NCI-H1105 treated with DMSO at 0.1 percent for 48 hours (cell line): ENCODE measurements around the gene M1AP.
A peak's percentile ranks its signal among the peaks of the same experiment; 100 is the strongest.

Source experiments
- DNase-seq: peaks from one replicate; lab custom pipeline; 2025; lab: John Stamatoyannopoulos, UW

Gene M1AP

DNA sequence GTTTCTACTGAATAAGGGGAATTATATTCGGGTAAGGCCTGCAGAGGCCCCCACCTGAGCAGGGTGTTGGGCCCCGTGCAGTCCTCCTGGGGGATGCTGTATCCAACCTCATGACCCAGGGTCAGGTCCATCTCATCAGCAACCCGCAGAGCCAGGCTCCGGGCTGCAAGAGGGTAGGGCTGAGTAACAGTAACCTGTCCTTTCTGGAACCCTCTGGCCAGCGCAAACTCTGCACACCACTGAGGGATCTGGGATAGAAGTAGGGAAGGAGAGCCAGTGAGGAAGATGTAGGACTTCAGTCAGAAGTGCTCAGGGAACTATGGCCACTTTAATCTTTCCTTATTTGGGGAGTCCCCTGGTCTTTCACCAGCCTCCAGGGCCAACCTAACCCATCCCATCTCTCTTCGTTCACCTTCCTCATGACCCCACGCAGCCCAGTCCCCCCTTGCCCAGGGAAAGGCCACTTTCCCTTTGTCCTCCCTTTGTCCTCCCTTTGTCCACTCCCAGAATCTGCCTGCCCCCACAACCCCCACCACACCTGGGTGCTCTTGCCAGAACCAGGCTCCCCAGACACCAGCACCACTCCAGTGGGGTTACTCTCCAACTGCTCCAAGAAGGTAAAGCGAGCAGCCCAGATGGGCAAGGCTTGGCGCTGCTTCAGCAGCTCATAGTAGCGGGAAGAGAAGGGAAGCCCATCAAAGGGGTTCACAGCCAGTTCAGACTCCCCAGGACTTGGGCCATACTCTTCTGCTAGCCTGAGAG is 123.0 kb downstream of the M1AP start:
- no peak for DNase-seq

DNA sequence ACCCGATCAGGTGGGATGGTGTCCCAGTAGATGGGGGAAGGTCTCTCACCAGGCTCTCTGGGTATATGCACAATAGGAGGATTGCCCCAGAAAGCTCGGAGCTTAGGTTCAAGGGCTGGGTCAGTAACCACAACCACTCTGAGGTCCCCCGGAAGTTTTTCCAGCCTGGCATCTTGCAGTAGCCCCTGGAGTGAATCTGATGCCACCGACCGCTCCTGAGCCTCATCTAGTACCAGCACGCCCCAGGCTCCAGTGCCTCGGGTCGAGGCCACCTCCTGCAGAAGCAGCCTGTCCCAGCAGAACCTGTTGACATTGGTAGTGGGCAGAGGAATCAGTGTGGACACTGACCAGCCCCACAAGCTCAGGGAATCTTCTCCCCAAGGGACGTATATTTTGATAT is 124.1 kb downstream of the M1AP start:
- no peak for DNase-seq

DNA sequence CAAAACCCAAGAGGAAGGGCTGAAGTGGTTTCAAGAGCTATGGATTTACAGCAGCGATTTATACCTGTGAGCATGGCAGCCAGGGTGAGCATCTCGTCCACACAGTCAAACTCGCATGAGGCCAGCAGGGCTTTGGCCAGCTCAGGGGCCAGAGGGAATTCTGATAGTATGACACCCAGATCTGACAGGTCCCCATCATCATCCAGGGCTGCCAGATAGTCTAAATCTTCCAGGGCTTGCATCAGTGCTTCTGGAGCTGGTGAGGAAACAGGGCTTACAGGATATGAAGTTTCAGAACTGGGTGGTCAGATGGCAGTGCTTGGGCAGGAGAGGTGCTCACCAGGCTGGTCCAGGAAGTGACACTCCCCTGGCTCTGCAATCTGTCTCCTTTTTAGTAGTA is 125.6 kb downstream of the M1AP start:
- DNase-seq = no peak

DNA sequence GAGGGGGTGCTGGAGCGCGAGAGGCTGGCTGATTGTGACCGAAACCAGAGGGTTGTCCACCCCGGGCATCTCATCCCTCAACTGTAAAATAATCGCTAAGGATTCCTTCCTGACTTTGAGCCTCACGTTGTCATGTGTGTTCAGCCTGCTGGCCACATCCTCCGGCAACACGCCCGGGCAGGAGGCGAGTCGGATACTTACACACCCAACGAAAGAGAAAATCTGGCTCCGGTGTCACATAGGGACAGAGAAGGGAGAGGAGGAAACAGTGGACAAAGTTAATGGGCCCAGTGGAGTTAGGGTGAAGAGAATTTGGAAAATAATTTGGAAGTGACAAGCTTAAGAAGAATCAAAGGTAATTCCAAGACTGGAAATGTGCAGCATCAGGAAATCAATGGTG is 131.5 kb downstream of the M1AP start:
- DNase-seq = no peak

DNA sequence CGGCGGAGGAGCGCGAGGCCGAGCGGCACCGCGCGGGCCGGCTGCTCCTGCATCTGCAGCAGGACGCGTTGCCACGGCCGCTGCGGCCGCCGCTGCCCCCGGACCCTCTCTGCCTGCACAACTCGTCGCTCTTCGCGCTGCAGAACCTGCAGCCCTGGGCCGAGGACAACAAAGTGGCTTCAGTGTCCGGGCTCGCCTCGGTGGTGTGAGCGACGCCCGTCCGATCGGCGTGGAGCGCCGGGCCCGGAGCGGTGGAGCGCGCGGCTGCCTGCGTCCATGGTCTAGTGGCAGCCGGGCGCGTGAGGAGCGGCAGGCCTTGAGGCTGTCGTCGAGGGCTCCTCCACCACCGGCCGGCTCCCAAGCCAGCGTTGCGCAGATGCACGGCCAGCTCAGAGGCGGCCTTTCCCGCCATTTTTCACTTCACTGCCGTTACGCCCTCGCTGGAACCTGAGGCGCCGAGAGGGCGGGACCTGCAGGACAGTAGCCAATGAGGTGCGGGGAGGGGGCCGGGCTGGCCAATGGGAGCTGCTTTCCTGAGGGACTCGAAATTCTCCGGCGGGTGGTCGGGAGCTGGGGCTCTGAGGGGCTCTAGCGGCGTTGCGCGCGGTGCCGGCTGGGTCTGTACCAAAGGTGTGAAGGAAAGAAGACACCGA is 132.0 kb downstream of the M1AP start:
- no peak for DNase-seq

DNA sequence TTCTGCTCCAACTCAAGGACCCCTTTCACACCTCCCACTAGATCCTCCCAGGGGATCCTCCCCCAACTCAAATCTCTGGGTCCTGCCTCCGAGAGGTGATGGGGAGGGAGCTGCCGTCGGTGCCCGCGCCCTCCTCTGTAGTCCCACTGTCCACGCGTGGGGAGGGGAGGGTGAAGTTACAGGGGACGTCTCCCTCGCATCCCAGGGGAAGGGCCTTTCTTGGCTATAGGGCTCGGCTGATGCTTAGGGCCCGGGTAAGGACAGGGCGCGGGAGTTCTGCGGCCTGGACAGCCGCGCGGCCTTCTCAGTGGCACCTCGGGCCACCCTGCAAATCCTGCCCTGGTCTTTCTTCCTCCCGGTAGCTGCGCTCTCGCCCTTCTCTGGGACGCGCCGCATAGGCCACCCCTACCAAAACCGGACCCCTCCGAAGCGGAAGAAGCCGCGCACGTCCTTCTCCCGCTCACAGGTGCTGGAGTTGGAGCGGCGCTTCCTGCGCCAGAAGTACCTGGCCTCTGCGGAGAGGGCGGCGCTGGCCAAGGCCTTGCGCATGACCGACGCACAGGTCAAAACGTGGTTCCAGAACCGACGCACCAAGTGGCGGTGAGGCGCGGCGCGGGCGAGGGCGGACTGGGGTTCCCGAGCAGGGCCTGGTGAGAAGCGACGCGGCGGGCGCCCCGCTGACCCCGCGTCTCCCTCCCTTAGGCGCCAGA is 132.7 kb downstream of the M1AP start:
- no peak for DNase-seq

DNA sequence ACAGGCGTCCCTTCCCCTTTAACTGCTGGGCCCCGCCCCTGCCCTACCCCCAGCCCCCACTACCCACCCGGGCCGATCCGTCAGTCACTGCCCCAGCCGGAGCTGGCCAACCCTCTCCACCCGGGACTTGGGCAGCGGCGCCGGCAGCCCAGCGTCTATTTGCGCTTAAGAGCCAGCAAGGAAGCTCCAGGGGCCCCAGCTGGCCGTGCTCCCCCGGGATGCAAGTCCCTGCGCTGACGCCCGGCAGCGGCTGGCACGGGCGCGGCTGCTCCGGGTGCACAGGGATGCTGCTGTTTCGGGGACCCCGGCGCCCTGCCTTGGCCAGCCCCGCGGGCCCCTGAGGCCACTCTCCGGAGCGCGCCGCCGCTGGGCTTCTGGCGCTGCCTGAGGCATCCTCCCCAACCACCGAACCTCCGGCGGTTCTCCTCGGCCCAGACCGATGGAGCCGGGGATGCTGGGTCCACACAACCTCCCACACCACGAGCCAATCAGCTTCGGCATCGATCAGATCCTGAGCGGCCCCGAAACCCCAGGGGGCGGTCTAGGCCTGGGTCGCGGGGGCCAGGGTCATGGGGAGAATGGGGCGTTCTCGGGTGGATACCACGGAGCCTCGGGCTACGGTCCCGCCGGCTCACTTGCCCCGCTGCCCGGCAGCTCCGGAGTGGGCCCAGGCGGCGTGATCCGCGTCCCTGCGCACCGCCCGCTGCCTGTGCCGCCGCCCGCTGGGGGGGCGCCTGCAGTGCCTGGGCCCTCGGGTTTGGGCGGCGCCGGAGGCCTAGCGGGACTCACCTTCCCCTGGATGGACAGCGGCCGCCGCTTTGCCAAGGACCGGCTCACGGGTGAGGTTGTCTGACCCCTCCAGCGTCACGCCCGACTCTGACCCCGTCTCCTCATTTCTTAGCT is 133.5 kb downstream of the M1AP start, which contains the start of gene TLX2:
TLX2 (plus strand) TSS at position 83 of the 903 bp plus-strand sequence; CDS start at position 440, 357 bp downstream.
- DNase-seq = no peak

DNA sequence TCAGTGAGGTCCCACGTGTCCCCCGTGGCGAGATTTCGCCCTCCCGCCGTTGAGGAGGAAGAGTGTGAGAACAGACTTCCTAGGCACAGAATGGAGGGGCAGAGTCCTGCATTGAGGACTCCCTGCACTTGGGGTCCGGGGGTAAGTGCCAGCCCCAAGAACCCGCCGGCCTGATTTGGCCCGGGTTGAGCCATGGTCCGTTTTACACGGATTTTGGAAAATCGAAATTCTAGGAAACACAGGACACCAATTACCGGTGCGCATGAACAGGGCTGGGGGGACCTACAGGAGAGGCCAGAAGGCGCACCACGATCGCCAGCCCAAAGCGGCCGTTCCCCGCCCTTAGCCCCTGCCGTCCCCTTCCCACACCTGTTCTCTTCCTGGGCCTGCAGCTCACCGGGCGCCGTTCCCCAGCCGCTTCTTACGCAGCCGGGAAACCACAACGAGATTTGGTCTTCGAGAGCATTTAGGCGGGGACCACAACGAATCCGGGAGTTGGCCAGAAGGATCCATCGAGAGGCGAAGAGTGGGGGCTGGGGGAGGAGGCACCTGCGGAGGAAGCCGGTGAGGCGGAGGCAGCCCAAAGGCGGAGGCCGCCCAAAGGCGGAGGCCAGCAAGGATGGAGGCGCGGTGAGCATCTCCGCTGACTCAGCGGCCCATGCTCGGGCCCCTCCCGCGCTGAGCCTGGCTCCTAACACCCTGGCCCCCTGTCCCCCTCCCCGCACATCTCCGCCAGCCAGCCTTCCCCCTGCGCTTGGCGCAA is 134.3 kb downstream of the M1AP start:
- peak; percentile 16 for DNase-seq

DNA sequence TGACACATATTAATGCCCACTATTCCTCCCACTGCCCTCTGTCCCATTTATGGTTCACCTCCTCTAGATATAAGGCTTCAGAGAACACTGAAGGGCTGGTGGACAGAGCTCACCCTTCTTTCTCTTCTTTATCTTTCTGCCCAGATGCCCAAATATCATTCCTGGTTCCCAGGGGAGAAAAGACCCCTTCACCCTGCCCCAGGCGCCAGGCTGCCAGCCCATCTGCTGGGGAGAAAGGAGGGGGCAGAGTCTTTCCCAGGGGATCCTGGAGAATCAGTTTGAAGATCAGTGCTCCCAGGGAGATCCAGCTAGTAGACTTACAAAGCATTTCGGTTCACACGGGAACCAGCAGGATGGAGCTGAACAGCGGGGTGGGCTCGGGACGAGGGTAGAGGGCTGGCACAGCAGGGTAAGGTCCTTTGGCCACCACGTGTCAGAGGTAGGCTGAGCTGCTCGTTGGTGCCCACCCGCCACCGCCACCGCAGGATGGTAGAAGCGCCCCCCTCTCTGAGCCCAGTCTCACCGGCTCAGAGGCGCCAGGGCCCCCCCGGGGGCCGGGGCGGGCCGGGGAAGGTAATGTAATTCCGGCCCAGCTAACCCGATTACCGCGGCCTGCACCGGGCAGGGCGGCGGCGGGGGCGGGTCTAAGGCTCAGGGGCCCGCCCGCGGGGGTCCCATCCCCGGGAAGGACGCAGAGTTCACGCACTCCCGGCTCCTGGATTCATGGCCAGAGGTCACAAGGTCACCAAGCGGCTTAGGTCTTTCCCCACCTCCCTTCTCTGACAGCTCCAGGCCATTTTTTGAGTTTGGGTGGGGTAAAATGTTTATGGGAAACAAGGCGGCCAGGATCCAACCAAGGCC is 135.2 kb downstream of the M1AP start:
- no peak for DNase-seq

DNA sequence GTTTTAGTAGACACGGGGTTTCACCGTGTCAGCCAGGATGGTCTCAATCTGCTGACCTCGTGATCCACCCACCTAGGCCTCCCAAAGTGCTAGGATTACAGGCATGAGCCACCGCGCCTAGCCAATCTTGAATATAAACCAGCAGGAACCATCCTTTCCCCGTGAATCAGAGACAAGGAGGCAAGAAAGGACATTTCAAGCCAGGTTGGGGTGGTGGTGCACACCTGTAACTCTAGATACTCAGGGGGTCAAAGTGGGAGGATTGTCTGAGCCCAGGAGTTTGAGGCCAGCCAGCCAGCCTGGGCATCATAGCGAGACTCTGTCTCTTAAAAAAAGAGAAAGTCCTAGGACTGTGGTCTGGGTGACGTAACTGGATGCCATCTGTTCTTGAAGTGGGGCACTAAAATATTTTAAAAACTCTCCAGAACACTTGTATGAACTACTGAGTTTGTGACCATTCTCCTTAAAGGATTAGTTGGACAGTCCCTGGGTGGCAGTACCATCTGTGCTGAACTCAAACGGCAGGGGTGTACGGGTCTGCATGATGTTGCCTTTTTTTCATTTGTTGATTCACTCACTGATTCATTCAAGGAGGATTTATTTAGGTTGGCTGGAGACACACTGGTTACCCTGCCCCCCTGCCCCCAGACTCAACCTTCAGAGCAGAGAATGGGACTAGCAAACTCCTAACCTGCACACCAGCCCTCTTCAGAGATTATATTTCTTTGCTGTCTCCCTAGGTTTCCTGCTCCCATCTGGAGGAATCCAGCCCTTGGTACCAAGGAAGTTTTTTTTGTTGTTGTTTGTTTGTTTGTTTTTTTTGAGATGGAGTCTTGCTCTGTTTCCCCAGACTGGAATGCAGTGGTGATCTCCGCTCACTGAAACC is 136.8 kb downstream of the M1AP start:
- DNase-seq = no peak

DNA sequence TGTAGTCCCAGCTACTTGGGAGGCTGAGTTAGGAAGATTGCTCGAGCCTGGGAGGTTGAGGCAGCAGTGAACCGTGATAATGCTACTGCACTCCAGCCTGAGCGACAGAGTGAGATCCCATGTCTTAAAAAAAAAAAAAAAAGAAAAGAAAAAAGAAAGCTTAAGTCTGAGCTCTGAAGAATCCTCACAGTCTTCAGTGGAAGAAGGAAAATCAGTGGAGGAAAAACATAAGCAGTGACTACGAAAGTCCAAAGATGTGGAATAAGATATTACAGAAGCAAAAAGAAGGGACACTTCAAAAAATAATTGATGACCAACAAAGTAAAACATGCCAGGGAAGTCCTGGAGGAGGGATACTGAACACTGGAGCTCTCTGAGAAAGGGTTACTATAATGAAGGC is 137.9 kb downstream of the M1AP start:
- DNase-seq = no peak

DNA sequence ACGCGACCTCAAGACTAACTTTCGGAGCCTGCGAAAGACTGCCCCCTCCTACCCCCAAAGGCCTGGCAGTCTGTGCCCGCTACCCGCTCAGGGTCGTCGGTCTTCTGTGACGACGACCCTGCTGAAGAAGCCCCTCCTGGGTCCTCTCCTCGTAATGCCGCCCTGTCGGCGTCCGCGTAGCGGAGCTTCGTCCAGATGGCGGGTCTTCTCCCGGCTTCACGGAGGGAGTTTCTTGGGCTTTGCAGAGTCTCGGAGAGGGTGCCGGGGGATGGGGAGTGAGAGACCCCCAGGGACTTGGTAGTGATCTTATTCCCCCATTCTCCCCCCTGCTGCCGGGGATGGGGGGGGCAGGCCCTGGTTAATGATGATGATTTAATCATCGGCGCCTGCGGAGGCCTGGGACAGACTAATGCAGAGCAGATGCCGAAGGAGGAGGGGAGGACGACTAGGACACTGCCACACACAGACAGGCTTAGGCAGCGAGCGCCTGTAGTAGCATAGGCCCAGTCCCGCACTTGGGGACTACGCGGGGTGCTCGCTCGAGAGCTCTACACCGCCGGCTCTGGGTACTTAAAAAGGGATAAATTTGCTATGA is 140.1 kb downstream of the M1AP start:
- DNase-seq = peak; percentile 51
